IMR-90 (cell line): Measurements from ENCODE around the gene ACOT7. TPM values are rescaled to one million over a fixed set of nuclear protein-coding genes. Genes with fewer than 3 reads are reported as not detected.

Experiments
- ATAC-seq: fragments of 200-7000 bp; cut with Tn5 transposase; 2 replicates; pipeline ENCODE4 v1.9.1; 2020; ENCODE audit warnings: low read depth, mild to moderate bottlenecking, moderate library complexity
- BruUV-seq: library from RNA; stranded (reverse); fragments of 400-500 nt; replicated peaks from 2 replicates; lab custom pipeline; 2021; lab: Mats Ljungman, UMichigan
- CTCF ChIA-PET: fragments of 300-600 bp; formaldehyde crosslinking; extraction: SDS; loops from one replicate; lab custom pipeline; 2021; ENCODE audit warnings: antibody characterized with exemption; lab: Yijun Ruan, JAX
- POLR2A ChIA-PET: fragments of 300-600 bp; sonication (Branson Sonifier 250); formaldehyde crosslinking; loops from one replicate; lab custom pipeline; 2022; ENCODE audit warnings: antibody characterized with exemption; ENCODE audit not compliant: unreplicated experiment; lab: Charles Lee
- DNase-seq: peaks from one replicate; pipeline ENCODE4 v3.0.0; 2013
- H2AFZ ChIP-seq: replicated peaks from 2 replicates; pipeline ENCODE3; 2013; ENCODE audit warnings: low read length, mild to moderate bottlenecking; ENCODE audit not compliant: poor library complexity
- H2AK5ac ChIP-seq: 2 replicates; pipeline ENCODE4 v1.6.1; 2013; ENCODE audit warnings: low read depth, low read length, inconsistent platforms
- H2AK9ac ChIP-seq: replicated peaks from 2 replicates; pipeline ENCODE3; 2013; ENCODE audit warnings: mild to moderate bottlenecking, low read depth, low read length, moderate library complexity; ENCODE audit not compliant: poor library complexity
- H2BK120ac ChIP-seq: 2 replicates; pipeline ENCODE4 v1.6.1; 2013; ENCODE audit warnings: low read depth, low read length, inconsistent platforms
- H2BK15ac ChIP-seq: 3 replicates; pipeline ENCODE4 v1.6.1; 2013; ENCODE audit warnings: low read depth, low read length, inconsistent platforms
- H2BK20ac ChIP-seq: 2 replicates; pipeline ENCODE4 v1.6.1; 2013; ENCODE audit warnings: low read depth, mild to moderate bottlenecking, inconsistent platforms, low read length, moderate library complexity
- H2BK5ac ChIP-seq: 2 replicates; pipeline ENCODE4 v1.6.1; 2013; ENCODE audit warnings: mild to moderate bottlenecking, low read depth, low read length, inconsistent platforms; ENCODE audit not compliant: poor library complexity, severe bottlenecking
- H3K14ac ChIP-seq: replicated peaks from 2 replicates; pipeline ENCODE4 v1.6.1; 2013; ENCODE audit warnings: low read depth, low read length, inconsistent platforms
- H3K18ac ChIP-seq: 2 replicates; pipeline ENCODE4 v1.6.1; 2013; ENCODE audit warnings: low read depth, low read length, control low read depth
- H3K23ac ChIP-seq: 2 replicates; pipeline ENCODE4 v1.6.1; 2013; ENCODE audit warnings: low read depth, low read length, inconsistent platforms
- H3K27ac ChIP-seq: 2 replicates; pipeline ENCODE4 v1.5.1; 2013; ENCODE audit warnings: mild to moderate bottlenecking, control low read depth, low read length; ENCODE audit not compliant: insufficient read depth
- H3K27me3 ChIP-seq: 2 replicates; pipeline ENCODE4 v1.6.1; 2013; ENCODE audit warnings: low read length; ENCODE audit not compliant: control insufficient read depth, insufficient read depth
- H3K36me3 ChIP-seq: 2 replicates; pipeline ENCODE4 v1.6.1; 2013; ENCODE audit warnings: low read length, mixed read lengths; ENCODE audit not compliant: control insufficient read depth, insufficient read depth
- H3K4ac ChIP-seq: 2 replicates; pipeline ENCODE4 v1.6.1; 2013; ENCODE audit warnings: low read depth, low read length, inconsistent platforms
- H3K4me1 ChIP-seq: 2 replicates; pipeline ENCODE4 v1.6.1; 2013; ENCODE audit warnings: low read length, mixed read lengths; ENCODE audit not compliant: control insufficient read depth, insufficient read depth
- H3K4me2 ChIP-seq: 2 replicates; pipeline ENCODE4 v1.6.1; 2013; ENCODE audit warnings: low read depth, mild to moderate bottlenecking, control low read depth, low read length, moderate library complexity
- H3K4me3 ChIP-seq: 2 replicates; pipeline ENCODE4 v1.5.1; 2013; ENCODE audit warnings: low read depth, mild to moderate bottlenecking, control low read depth, low read length, moderate library complexity; ENCODE audit not compliant: insufficient read depth
- H3K56ac ChIP-seq: 2 replicates; pipeline ENCODE4 v1.6.1; 2013; ENCODE audit warnings: low read length, inconsistent platforms; ENCODE audit not compliant: insufficient read depth; ENCODE audit errors: extremely low read depth
- H3K79me1 ChIP-seq, 2 experiments: 2 replicates each; pipeline ENCODE4 v1.6.1; 2013; ENCODE audit warnings: low read length in 2 of 2, inconsistent platforms in 1 of 2, low read depth in 1 of 2
- H3K9ac ChIP-seq: 2 replicates; pipeline ENCODE4 v1.6.1; 2013; ENCODE audit warnings: low read depth, low read length, control low read depth
- H3K9me1 ChIP-seq: 2 replicates; pipeline ENCODE4 v1.6.1; 2013; ENCODE audit warnings: low read length, inconsistent platforms; ENCODE audit not compliant: insufficient read depth
- H3K9me3 ChIP-seq: 2 replicates; pipeline ENCODE4 v1.6.1; 2013; ENCODE audit warnings: low read length; ENCODE audit not compliant: control insufficient read depth, insufficient read depth
- H4K20me1 ChIP-seq: 2 replicates; pipeline ENCODE4 v1.6.1; 2013; ENCODE audit warnings: low read length, inconsistent platforms; ENCODE audit not compliant: insufficient read depth
- H4K5ac ChIP-seq: 2 replicates; pipeline ENCODE4 v1.6.1; 2013; ENCODE audit warnings: mild to moderate bottlenecking, low read depth, low read length, control low read depth
- H4K8ac ChIP-seq, 2 experiments: 2 replicates each; pipeline ENCODE4 v1.6.1; 2013; ENCODE audit warnings: low read depth in 2 of 2, low read length in 2 of 2, control low read depth in 1 of 2, inconsistent platforms in 1 of 2
- H4K91ac ChIP-seq: 2 replicates; pipeline ENCODE4 v1.6.1; 2013; ENCODE audit warnings: low read depth, low read length, inconsistent platforms; ENCODE audit not compliant: insufficient read depth
- BHLHE40 ChIP-seq: fragments of 150-350 bp; IDR thresholded peaks from 2 replicates; pipeline ENCODE4 v1.6.1; 2016; ENCODE audit warnings: mild to moderate bottlenecking, low read depth, low read length
- CHD1 ChIP-seq: IDR thresholded peaks from 2 replicates; pipeline ENCODE4 v1.6.1; 2012; ENCODE audit warnings: low read depth, low read length, improper control_type of control experiment
- MAFK ChIP-seq: IDR thresholded peaks from 2 replicates; pipeline ENCODE4 v1.6.1; 2012; ENCODE audit warnings: low read depth, low read length, improper control_type of control experiment
- RAD21 ChIP-seq: IDR thresholded peaks from 2 replicates; pipeline ENCODE4 v1.6.1; 2012; ENCODE audit warnings: low read length, improper control_type of control experiment
- RCOR1 ChIP-seq: IDR thresholded peaks from 2 replicates; pipeline ENCODE4 v1.6.1; 2012; ENCODE audit warnings: mild to moderate bottlenecking, low read length, improper control_type of control experiment; ENCODE audit not compliant: insufficient replicate concordance
- WGBS, 2 experiments: methylation state at CpG; one replicate each; pipeline versions ENCODE4 v1.1.5 to v1.1.7; 2013; ENCODE audit warnings: missing lambda C conversion rate in 2 of 2; ENCODE audit not compliant: insufficient read length in 1 of 2; ENCODE audit errors: extremely low coverage in 2 of 2; 5-methylcytosine and 5-hydroxymethylcytosine counted together
- dilution Hi-C: fragments of 300-500 bp; cut with HindIII; formaldehyde crosslinking; loops from one replicate; pipeline ENCODE4 v1.14.3; 2018; ENCODE audit warnings: low sequenced_read_pairs; ENCODE audit not compliant: unreplicated experiment
- in situ Hi-C: fragments of 300-500 bp; cut with MboI; formaldehyde crosslinking; loops from 3 replicates; pipeline ENCODE4 v1.14.3; 2019; ENCODE audit warnings: low sequenced_read_pairs, inconsistent platforms, mixed read lengths
- intact Hi-C: fragments of 100-400 bp; cut with micrococcal nuclease; formaldehyde crosslinking; loops from 2 replicates; pipeline ENCODE4 v1.10.0; 2022
- polyA plus RNA-seq, 3 experiments: library from polyadenylated mRNA; depleted of rRNA; stranded (reverse); fragments of >200 nt; gene quantifications; 2 replicates each; pipeline ENCODE4 v1.2.3, GENCODE V29; 2012; ENCODE audit warnings: low replicate concordance in 1 of 3
- total RNA-seq: library from RNA; depleted of rRNA; stranded (reverse); fragments of >200 nt; gene quantifications from 2 replicates; pipeline ENCODE4 v1.2.3, GENCODE V29; 2012

The ACOT7 gene
- total and polyA plus RNA-seq, 2 of the 4 experiments (the other 2 are of a cell fraction) = 51.6 to 242 TPM

GRCh38 chr1:6303397-6304012 is 90.1 kb downstream of the ACOT7 start:
- Histone ChIP-seq H4K20me1 (no peaks in the 10 kb centered on the region; the same call in 1 of the 2 replicates), H3K9me3 (no peaks in the 10 kb centered on the region), H3K4me3 (no peak overlapping the region), H2AK9ac (no peak overlapping the region), H2BK15ac (no peak overlapping the region), H2BK20ac (no peak overlapping the region), H3K4ac (no peak overlapping the region), H3K4me2 (no peak overlapping the region), H4K8ac (no peak overlapping the region), H4K91ac (no peak overlapping the region), H2AFZ (no peak overlapping the region), H3K18ac (no peak overlapping the region), H3K9me1 (peaks cover 7% of the 10 kb centered on the region; the same call in 1 of the 2 replicates), H3K27ac (no peak overlapping the region), H3K36me3 (0 out of 2 replicates have a peak, but pooled peaks cover 4% of the 10 kb centered on the region), H3K79me1 (peaks cover 4 to 14% of the 10 kb centered on the region in 2 experiments; a peak in 3 of 4 replicates), H2BK120ac (no peak overlapping the region), H3K14ac (no peak overlapping the region), H3K9ac (no peak overlapping the region), H2AK5ac (no peak overlapping the region), H3K4me1 (no peaks in the 10 kb centered on the region), H3K27me3 (no peaks in the 10 kb centered on the region), H4K5ac (no peak overlapping the region), H2BK5ac (no peak overlapping the region), H3K56ac (no peak overlapping the region), H3K23ac (no peak overlapping the region)
- no CpG with 5 or more reads among the region's 15 CpGs for WGBS, 2 experiments
- ATAC-seq = no peak
- BruUV-seq = no TSS peak
- dilution Hi-C loops (no loop called here), in situ Hi-C loops (no loop called here), intact Hi-C loops (no loop called here)
- ChIA-PET POLR2A (no interaction called here), CTCF (no interaction called here)
- TF ChIP-seq BHLHE40 (no peak), RCOR1 (no peak), RAD21 (no peak), MAFK (no peak), CHD1 (no peak)
- peak; percentile 4 for DNase-seq
